ENCODE results near the gene PARD3B. TPM values are rescaled to one million over a fixed set of nuclear protein-coding genes. Genes with fewer than 3 reads are reported as not detected.

The PARD3B gene
- total RNA-seq, 4 donors from 2014 or later: 6.5 to 17.3 (median 12.7) TPM

GRCh38 chr2:204898928-204899640 is 353.8 kb downstream of the PARD3B start:
- H3K4me3 ChIP-seq (ENCODE audit: low read depth, poor library complexity, severe bottlenecking): no peak overlapping the region
- DNase-seq (ENCODE audit: low spot score in 2 of 2): no peak
- WGBS, 2 donors: 75 to 87% methylated on average over 4 of the region's 4 CpGs
- no peak for TF ChIP-seq POLR2A (IDR thresholded peaks at IDR 0.05)
- TF ChIP-seq, protein P1, sequence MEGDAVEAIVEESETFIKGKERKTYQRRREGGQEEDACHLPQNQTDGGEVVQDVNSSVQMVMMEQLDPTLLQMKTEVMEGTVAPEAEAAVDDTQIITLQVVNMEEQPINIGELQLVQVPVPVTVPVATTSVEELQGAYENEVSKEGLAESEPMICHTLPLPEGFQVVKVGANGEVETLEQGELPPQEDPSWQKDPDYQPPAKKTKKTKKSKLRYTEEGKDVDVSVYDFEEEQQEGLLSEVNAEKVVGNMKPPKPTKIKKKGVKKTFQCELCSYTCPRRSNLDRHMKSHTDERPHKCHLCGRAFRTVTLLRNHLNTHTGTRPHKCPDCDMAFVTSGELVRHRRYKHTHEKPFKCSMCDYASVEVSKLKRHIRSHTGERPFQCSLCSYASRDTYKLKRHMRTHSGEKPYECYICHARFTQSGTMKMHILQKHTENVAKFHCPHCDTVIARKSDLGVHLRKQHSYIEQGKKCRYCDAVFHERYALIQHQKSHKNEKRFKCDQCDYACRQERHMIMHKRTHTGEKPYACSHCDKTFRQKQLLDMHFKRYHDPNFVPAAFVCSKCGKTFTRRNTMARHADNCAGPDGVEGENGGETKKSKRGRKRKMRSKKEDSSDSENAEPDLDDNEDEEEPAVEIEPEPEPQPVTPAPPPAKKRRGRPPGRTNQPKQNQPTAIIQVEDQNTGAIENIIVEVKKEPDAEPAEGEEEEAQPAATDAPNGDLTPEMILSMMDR (IDR thresholded peaks at IDR 0.05): no peak
- intact Hi-C loops (cut with DNase I; ENCODE audit: low total_unique reads): no loop called here

DNA sequence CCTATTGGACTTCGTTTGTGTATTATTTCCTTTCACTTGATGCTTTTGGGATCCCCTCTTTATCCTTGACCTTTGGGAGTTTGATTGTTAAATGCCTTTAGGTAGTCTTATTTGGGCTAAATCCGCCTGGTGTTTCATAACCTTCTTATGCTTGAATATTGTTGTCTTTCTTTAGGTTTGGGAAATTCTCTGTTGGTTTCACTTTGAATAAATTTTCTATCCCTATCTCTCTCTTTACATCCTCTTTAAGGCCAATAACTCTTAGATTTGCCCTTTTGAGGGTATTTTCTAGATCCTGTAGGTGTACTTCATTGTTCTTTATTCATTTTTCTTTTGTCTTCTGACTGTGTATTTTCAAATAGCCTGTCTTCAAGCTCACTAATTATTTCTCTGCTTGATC is 354.7 kb downstream of the PARD3B start:
- no peak for DNase-seq (ENCODE audit: low spot score in 2 of 2)
- H3K4me3 ChIP-seq (ENCODE audit: low read depth, poor library complexity, severe bottlenecking): no peak overlapping the region
- TF ChIP-seq, protein P1 (IDR thresholded peaks at IDR 0.05): no peak
- TF ChIP-seq POLR2A (IDR thresholded peaks at IDR 0.05): no peak
- intact Hi-C loops (cut with DNase I; ENCODE audit: low total_unique reads): no loop called here
- WGBS, 2 donors: 85 to 87% methylated on average over 2 of the region's 2 CpGs

GRCh38 chr2:204900487-204900886 is 355.2 kb downstream of the PARD3B start:
- intact Hi-C loops (cut with DNase I; ENCODE audit: low total_unique reads): no loop called here
- 38% methylated on average over 2 of the region's 2 CpGs for WGBS, 2 donors
- no peak for TF ChIP-seq POLR2A (IDR thresholded peaks at IDR 0.05)
- TF ChIP-seq, protein P1 (IDR thresholded peaks at IDR 0.05): no peak
- no peak overlapping the region for H3K4me3 ChIP-seq (ENCODE audit: low read depth, poor library complexity, severe bottlenecking)
- no peak for DNase-seq (ENCODE audit: low spot score in 2 of 2)

- no peak for DNase-seq (ENCODE audit: low spot score in 2 of 2)
- intact Hi-C loops (cut with DNase I; ENCODE audit: low total_unique reads): no loop called here
- WGBS, 2 donors: 100% methylated on average over 1 of the region's 1 CpG
- H3K4me3 ChIP-seq (ENCODE audit: low read depth, poor library complexity, severe bottlenecking): no peak overlapping the region
- TF ChIP-seq, protein P1 (IDR thresholded peaks at IDR 0.05): no peak
- no peak for TF ChIP-seq POLR2A (IDR thresholded peaks at IDR 0.05)
Observed at GRCh38 chr2:204900910-204901309, 355.6 kb downstream of the PARD3B start.

DNA sequence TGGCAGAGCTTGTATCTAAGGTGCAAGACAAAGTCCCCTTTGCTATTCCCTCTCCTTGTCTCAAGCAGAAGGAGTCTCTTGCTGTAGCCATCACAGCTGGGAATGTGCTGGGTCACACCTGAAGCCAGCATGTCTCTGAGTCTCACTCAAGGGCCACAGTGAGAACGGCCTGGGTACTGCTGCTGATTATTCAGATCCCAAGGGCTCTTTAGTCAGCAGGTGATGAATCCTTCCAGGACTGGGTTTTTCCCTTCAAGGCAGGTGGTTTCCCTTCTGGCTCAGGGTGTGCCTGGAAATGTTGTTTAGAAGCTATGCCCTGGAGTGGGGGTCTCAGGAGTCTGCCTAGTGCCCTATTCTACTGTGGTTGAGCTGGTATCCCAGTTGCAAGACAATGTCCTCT is 356.3 kb downstream of the PARD3B start:
- TF ChIP-seq POLR2A (IDR thresholded peaks at IDR 0.05): no peak
- TF ChIP-seq, protein P1 (IDR thresholded peaks at IDR 0.05): no peak
- 50 to 93% methylated on average over 1 of the region's 1 CpG for WGBS, 2 donors
- no peak for DNase-seq (ENCODE audit: low spot score in 2 of 2)
- no peak overlapping the region for H3K4me3 ChIP-seq (ENCODE audit: low read depth, poor library complexity, severe bottlenecking)
- intact Hi-C loops (cut with DNase I; ENCODE audit: low total_unique reads): no loop called here

GRCh38 chr2:204909791-204910190 is 364.5 kb downstream of the PARD3B start:
- H3K4me3 ChIP-seq (ENCODE audit: low read depth, poor library complexity, severe bottlenecking): no peak overlapping the region
- TF ChIP-seq, protein P1 (IDR thresholded peaks at IDR 0.05): no peak
- no peak for TF ChIP-seq POLR2A (IDR thresholded peaks at IDR 0.05)
- no peak for DNase-seq (ENCODE audit: low spot score in 2 of 2)
- 81 to 83% methylated on average over 2 of the region's 2 CpGs for WGBS, 2 donors
- intact Hi-C loops (cut with DNase I; ENCODE audit: low total_unique reads): no loop called here

All from lower leg skin (tissue), 4 donors.